Neural cell (in vitro differentiated cells): ENCODE results near the gene CDHR4. TPM values are rescaled to one million over a fixed set of nuclear protein-coding genes. Genes with fewer than 3 reads are reported as not detected.

Source experiments
- H2AFZ ChIP-seq: fragments of 200-600, 300-800 bp; sonication (generic), shearing (Covaris generic); 2 replicates; pipeline ENCODE4 v1.6.0; 2014; ENCODE audit warnings: low read depth, mild to moderate bottlenecking, antibody characterized with exemption, low read length, moderate library complexity
- H3F3A ChIP-seq: fragments of 200-600 bp; shearing (Covaris generic); 2 replicates; pipeline ENCODE4 v1.6.1; 2016; ENCODE audit warnings: mild to moderate bottlenecking, moderate library complexity, mixed read lengths, antibody characterized with exemption, low read length; ENCODE audit not compliant: insufficient read depth, poor library complexity, severe bottlenecking
- H3K27ac ChIP-seq: fragments of 200-600, 300-800 bp; sonication (generic), shearing (Covaris generic); 2 replicates; pipeline ENCODE4 v1.5.1; 2014; ENCODE audit warnings: mild to moderate bottlenecking, low read length, moderate library complexity
- H3K27me3 ChIP-seq: fragments of 300-800, 200-600 bp; sonication (generic), shearing (Covaris generic); 2 replicates; pipeline ENCODE4 v1.6.0; 2014; ENCODE audit warnings: mild to moderate bottlenecking, low read depth, low read length, moderate library complexity; ENCODE audit not compliant: insufficient read depth
- H3K36me3 ChIP-seq: fragments of 300-800, 200-600 bp; sonication (generic), shearing (Covaris generic); 2 replicates; pipeline ENCODE4 v1.5.1; 2014; ENCODE audit warnings: mild to moderate bottlenecking, antibody characterized with exemption, low read length, moderate library complexity; ENCODE audit not compliant: insufficient read depth
- H3K4me2 ChIP-seq: fragments of 300-800, 200-600 bp; sonication (generic), shearing (Covaris generic); 2 replicates; pipeline ENCODE4 v1.6.0; 2014; ENCODE audit warnings: mild to moderate bottlenecking, low read length
- H3K4me3 ChIP-seq: fragments of 300-800, 200-600 bp; sonication (generic), shearing (Covaris generic); 2 replicates; pipeline ENCODE4 v1.5.1; 2014; ENCODE audit warnings: mild to moderate bottlenecking, low read length, moderate library complexity
- H3K79me2 ChIP-seq: fragments of 200-600 bp; shearing (Covaris generic); replicated peaks from 2 replicates; pipeline ENCODE4 v1.6.0; 2014; ENCODE audit warnings: mild to moderate bottlenecking, low read length, moderate library complexity; ENCODE audit not compliant: insufficient read depth
- H3K9ac ChIP-seq: fragments of 300-800, 200-600 bp; sonication (generic), shearing (Covaris generic); 2 replicates; pipeline ENCODE4 v1.6.1; 2016; ENCODE audit warnings: mild to moderate bottlenecking, low read length, mixed read lengths
- H3K9me2 ChIP-seq: fragments of 200-600 bp; shearing (Covaris generic); 2 replicates; pipeline ENCODE4 v1.6.1; 2016; ENCODE audit warnings: mild to moderate bottlenecking, low read length, mixed read lengths; ENCODE audit not compliant: insufficient read depth
- H3K9me3 ChIP-seq: fragments of 200-600, 300-800 bp; sonication (generic), shearing (Covaris generic); 2 replicates; pipeline ENCODE4 v1.6.1; 2016; ENCODE audit warnings: mild to moderate bottlenecking, mixed run types, low read length, moderate library complexity, mixed read lengths
- H4K20me1 ChIP-seq: fragments of 200-600 bp; shearing (Covaris generic); 2 replicates; pipeline ENCODE4 v1.6.1; 2016; ENCODE audit warnings: mild to moderate bottlenecking, mixed run types; ENCODE audit not compliant: insufficient read depth
- CTCF ChIP-seq: fragments of 450-650 bp; IDR thresholded peaks from 2 replicates; pipeline ENCODE4 v1.5.1; 2014; ENCODE audit warnings: antibody characterized with exemption, mild to moderate bottlenecking, moderate library complexity; ENCODE audit not compliant: poor library complexity, severe bottlenecking
- EP300 ChIP-seq: fragments of 450-650 bp; conservative IDR thresholded peaks from 2 replicates; pipeline ENCODE4 v1.6.1; 2014; ENCODE audit warnings: antibody characterized with exemption, mild to moderate bottlenecking, moderate library complexity; ENCODE audit not compliant: poor library complexity, severe bottlenecking
- EZH2 ChIP-seq: fragments of 200-600, 300-800 bp; shearing (Covaris generic), sonication (generic); IDR thresholded peaks from 2 replicates; pipeline ENCODE4 v1.6.1; 2014; ENCODE audit warnings: antibody characterized with exemption, low read length, borderline replicate concordance, mild to moderate bottlenecking; ENCODE audit not compliant: insufficient read depth, poor library complexity, severe bottlenecking
- MXI1 ChIP-seq: fragments of 450-650 bp; conservative IDR thresholded peaks from 2 replicates; pipeline ENCODE4 v1.6.1; 2014; ENCODE audit warnings: antibody characterized with exemption, mild to moderate bottlenecking; ENCODE audit not compliant: poor library complexity, severe bottlenecking
- POLR2AphosphoS5 ChIP-seq: IDR thresholded peaks from 2 replicates; pipeline ENCODE4 v1.6.1; 2012
- RAD21 ChIP-seq: fragments of 450-650 bp; conservative IDR thresholded peaks from 2 replicates; pipeline ENCODE4 v1.6.1; 2014; ENCODE audit warnings: antibody characterized with exemption, mild to moderate bottlenecking, moderate library complexity
- REST ChIP-seq: IDR thresholded peaks from 2 replicates; pipeline ENCODE4 v1.6.1; 2012; ENCODE audit warnings: borderline replicate concordance
- SMC3 ChIP-seq: fragments of 450-650 bp; conservative IDR thresholded peaks from 2 replicates; pipeline ENCODE4 v1.6.1; 2014; ENCODE audit warnings: antibody characterized with exemption, mild to moderate bottlenecking, moderate library complexity; ENCODE audit not compliant: poor library complexity
- TAF1 ChIP-seq: IDR thresholded peaks from 2 replicates; pipeline ENCODE4 v1.6.1; 2012; ENCODE audit warnings: low read depth
- polyA plus RNA-seq: library from polyadenylated mRNA; depleted of rRNA; stranded (reverse); fragments of >200 nt; gene quantifications from 2 replicates; pipeline ENCODE4 v1.2.3, GENCODE V29; 2014

Gene CDHR4
- polyA plus RNA-seq, 1 donor from 2014 or later: not detected

GRCh38 chr3:49761661-49762060, 38.0 kb downstream of the CDHR4 start:
- no peaks in the 10 kb centered on the region for H4K20me1 ChIP-seq
- no peak overlapping the region for H3K27ac ChIP-seq
- H3F3A ChIP-seq: no peaks in the 10 kb centered on the region

GRCh38 chr3:49759226-49759625, 40.4 kb downstream of the CDHR4 start:
- Histone ChIP-seq H3F3A (no peaks in the 10 kb centered on the region), H3K27ac (no peak overlapping the region), H3K27me3 (no peaks in the 10 kb centered on the region), H3K36me3 (no peaks in the 10 kb centered on the region), H3K9me3 (no peaks in the 10 kb centered on the region), H4K20me1 (no peaks in the 10 kb centered on the region), H3K9me2 (no peaks in the 10 kb centered on the region), H3K4me3 (no peak overlapping the region), H3K4me2 (no peak overlapping the region), H2AFZ (no peak overlapping the region), H3K9ac (no peak overlapping the region), H3K79me2 (peaks cover 59% of the 10 kb centered on the region)
- TF ChIP-seq EZH2: no peak
- no peak for TF ChIP-seq POLR2AphosphoS5
- no peak for TF ChIP-seq RAD21
- no peak for TF ChIP-seq EP300
- TF ChIP-seq REST: no peak
- no peak for TF ChIP-seq TAF1
- TF ChIP-seq CTCF: no peak
- TF ChIP-seq SMC3: no peak
- no peak for TF ChIP-seq MXI1

More at GRCh38 chr3:49761661-49762060, 38.0 kb downstream of the CDHR4 start:
- Histone ChIP-seq H3K27me3 (no peaks in the 10 kb centered on the region), H3K9ac (no peak overlapping the region), H2AFZ (no peak overlapping the region), H3K9me3 (no peaks in the 10 kb centered on the region), H3K36me3 (no peaks in the 10 kb centered on the region), H3K9me2 (no peaks in the 10 kb centered on the region), H3K4me2 (no peak overlapping the region), H3K79me2 (peaks cover 56% of the 10 kb centered on the region), H3K4me3 (no peak overlapping the region)
- TF ChIP-seq SMC3: no peak

GRCh38 chr3:49757197-49757596, 42.5 kb downstream of the CDHR4 start:
- Histone ChIP-seq H3K4me2 (no peak overlapping the region), H3K79me2 (peaks cover 60% of the 10 kb centered on the region), H4K20me1 (no peaks in the 10 kb centered on the region)

More at GRCh38 chr3:49757197-49757596, 42.5 kb downstream of the CDHR4 start:
- TF ChIP-seq REST (no peak), POLR2AphosphoS5 (no peak), EP300 (no peak)
- H3K9ac ChIP-seq: no peak overlapping the region
- H3K4me3 ChIP-seq: no peak overlapping the region
- H2AFZ ChIP-seq: no peak overlapping the region
- no peaks in the 10 kb centered on the region for H3F3A ChIP-seq
- no peak overlapping the region for H3K27ac ChIP-seq
- H3K9me2 ChIP-seq: no peaks in the 10 kb centered on the region
- H3K36me3 ChIP-seq: no peaks in the 10 kb centered on the region
- H3K9me3 ChIP-seq: no peaks in the 10 kb centered on the region
- no peaks in the 10 kb centered on the region for H3K27me3 ChIP-seq
